AG10803 (cell line): Measurements from ENCODE around the gene LONP1.
A peak's percentile ranks its signal among the peaks of the same experiment; 100 is the strongest.

Experiments
- DNase-seq: peaks from one replicate; pipeline ENCODE4 v3.0.0; 2010; ENCODE audit warnings: low read depth
- H3K4me3 ChIP-seq: 2 replicates; pipeline ENCODE4 v1.5.1; 2011; ENCODE audit warnings: mild to moderate bottlenecking, low read length, control low read depth
- TF ChIP-seq, protein P1 (sequence below): conservative IDR thresholded peaks from 2 replicates; pipeline ENCODE4 v1.5.1; 2011; ENCODE audit warnings: mild to moderate bottlenecking, low read length, control low read depth, inconsistent platforms

Gene LONP1

DNA sequence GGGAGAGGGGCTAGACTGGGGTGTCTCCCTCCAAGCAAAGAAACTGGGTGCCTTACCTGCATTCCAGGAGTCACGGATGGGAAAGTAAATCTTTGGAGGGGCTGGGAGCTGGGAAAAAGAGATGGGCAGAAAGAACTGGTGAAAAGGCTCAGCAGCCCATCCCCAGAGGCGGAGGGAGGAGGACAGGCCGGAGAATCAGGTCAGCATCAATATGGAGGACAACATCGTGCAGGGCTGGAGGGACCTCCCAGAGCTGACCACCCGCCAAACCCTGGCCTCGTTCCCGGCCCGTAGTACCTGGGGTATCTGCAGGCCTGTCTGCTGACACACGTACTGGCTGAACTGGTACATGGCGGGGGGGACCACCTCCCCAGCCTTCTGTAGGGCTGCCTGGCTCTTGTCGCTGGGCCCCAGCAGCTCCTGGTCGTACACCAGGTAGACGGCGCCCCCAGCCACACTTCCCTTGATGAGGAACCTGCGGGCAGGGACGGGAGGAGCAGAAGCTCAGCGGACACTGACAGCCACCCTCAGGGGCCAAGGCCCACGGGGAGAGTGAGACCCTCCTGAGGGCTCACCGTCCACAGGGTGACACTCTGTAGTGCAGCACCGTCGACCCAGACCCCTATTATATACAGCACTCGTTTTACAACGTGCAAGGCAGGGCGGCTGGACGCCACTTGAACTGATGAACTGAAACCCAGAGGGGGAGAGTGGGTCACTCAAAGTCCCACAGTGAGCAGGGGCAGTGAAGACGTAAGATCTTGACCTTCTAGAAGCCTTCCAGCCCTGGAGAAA is 40.5 kb downstream of the LONP1 start:
- DNase-seq: no peak
- TF ChIP-seq, protein P1, sequence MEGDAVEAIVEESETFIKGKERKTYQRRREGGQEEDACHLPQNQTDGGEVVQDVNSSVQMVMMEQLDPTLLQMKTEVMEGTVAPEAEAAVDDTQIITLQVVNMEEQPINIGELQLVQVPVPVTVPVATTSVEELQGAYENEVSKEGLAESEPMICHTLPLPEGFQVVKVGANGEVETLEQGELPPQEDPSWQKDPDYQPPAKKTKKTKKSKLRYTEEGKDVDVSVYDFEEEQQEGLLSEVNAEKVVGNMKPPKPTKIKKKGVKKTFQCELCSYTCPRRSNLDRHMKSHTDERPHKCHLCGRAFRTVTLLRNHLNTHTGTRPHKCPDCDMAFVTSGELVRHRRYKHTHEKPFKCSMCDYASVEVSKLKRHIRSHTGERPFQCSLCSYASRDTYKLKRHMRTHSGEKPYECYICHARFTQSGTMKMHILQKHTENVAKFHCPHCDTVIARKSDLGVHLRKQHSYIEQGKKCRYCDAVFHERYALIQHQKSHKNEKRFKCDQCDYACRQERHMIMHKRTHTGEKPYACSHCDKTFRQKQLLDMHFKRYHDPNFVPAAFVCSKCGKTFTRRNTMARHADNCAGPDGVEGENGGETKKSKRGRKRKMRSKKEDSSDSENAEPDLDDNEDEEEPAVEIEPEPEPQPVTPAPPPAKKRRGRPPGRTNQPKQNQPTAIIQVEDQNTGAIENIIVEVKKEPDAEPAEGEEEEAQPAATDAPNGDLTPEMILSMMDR: no peak
- H3K4me3 ChIP-seq: peak overlapping the region; percentile 99

DNA sequence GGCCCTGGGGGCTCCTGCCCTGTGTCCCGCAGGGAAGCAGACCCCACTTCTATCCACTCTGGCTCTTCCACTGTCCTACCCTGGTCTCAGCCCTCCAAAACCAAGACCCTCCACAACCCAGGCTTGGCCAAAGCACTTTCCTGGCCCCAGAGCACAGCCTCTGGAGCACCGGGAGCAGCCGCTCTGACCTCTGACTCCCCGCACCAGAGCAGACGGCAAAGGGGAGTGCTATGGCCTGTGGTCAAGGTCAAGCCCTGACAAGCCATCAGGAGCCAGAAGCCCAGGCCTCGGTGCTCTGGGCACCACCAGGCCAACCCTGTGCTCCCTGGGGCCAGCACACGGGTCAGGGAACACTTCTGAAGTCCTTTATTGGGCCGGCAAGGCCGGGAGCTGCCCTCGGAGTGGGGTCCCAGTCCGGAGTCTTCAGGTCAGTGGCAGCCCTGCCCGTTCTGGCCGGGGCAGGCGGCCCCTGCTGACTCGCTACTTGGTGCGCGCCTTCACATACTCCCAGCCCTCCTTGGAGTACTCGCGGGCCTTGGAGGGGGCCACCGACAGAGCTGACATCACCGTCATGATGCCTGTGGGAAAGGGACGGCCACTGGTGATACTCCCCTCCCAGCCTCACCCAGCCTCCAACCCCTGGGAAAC is 41.8 kb downstream of the LONP1 start:
- H3K4me3 ChIP-seq: no peak overlapping the region
- DNase-seq: no peak
- TF ChIP-seq, protein P1: no peak

DNA sequence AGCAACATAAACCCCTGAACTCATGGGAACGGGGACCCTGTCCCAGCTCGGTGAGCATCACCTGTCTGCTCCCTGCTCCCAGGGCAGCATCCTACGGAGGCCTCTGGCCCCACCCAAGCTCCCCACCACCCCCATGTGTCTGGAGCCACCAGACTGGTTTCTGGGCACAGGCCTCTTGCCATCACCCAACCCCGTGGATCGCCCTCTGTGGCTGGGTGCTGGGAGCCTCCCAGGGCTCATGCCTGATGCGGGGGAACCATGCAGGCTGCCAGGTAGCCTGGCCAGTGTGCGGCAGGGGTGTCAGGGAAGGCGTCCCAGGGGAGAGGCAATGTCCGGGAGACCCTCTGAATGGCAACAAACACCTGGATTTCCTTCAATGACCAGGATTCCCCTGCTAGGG is 42.4 kb downstream of the LONP1 start:
- H3K4me3 ChIP-seq: no peak overlapping the region
- DNase-seq: no peak
- TF ChIP-seq, protein P1: no peak

DNA sequence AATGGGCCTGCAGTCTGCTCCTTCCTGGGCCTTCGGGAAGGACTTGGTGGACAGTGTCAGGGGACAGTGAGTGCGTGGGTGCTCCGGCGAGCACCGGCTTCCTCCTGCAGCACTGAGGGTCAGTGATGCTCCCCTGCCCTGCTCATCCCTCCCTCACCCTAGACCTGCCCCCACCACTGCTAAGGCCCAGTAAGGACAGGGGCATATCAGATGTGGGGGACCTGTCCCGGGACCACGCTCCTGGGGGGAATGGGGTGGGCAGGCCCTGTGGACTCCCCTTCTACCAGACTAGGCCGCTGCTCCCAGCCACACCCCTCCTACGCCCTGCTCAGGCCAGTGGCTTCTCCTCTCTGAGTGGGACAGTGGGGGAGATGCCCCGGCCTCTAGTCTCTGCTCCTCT is 42.8 kb downstream of the LONP1 start:
- no peak for DNase-seq
- no peak overlapping the region for H3K4me3 ChIP-seq
- TF ChIP-seq, protein P1: no peak

DNA sequence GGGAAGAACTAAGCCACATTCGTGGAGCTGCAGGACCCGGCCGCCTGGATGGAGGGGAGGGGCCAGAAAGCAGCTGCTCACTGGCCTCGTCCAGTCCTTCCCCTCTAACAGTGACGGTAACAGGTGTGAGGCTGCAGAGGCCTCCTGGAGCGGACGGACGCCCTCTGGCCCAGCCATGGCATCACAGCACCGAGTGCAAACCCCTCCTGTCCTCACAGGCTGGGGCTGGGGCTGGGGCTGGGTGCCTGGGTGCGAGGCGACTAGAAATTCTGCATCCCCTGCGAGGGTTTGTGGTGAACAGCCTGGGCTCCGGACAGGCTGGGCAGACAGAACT is 43.2 kb downstream of the LONP1 start:
- TF ChIP-seq, protein P1: no peak
- no peak for DNase-seq
- no peak overlapping the region for H3K4me3 ChIP-seq

DNA sequence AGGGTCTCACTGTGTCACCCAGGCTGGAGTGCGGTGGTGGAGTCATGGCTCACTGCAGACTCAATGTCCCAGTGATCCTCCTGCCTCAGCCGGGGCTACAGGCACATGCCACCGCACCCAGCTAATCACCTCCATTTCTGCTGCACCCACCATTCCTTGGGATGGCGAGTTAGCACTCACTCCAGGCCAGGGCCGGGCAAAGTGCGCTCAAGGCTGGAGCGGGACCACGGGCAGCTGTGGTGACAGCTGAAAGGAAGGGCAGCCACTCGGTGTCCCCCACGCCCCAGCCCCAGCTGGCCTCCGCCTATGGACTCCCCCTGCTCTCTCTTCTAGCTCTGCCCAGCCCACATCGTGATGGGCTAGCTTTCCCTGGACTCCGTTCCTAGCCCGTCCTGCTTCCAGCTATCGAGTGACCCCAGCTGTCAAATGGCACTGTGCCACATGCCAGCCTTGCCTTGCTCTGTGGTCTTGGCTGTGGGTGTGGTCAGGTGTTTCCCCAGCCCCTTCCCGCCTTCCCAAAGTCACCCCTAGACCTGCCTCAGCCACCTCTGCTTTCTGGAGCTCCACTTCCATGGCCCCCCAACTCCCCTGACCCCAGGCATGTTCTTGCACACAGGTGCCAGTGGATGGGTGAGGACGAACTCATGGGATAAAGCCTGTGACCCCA is 43.7 kb downstream of the LONP1 start:
- TF ChIP-seq, protein P1: no peak
- no peak overlapping the region for H3K4me3 ChIP-seq
- DNase-seq: no peak
